Fibroblast of mammary gland (primary cell): ENCODE measurements around the gene OSTN.
A peak's percentile ranks its signal among the peaks of the same experiment; 100 is the strongest.
"Not testable (repeated sequence)": the region's sequence is repeated elsewhere in the genome, so short reads cannot be mapped to it uniquely, and the experiment has no call there.

Experiments
- DNase-seq: peaks from one replicate; pipeline ENCODE4 v3.0.0-alpha.2; 2010; ENCODE audit warnings: low read depth
- H3K4me3 ChIP-seq: 2 replicates; pipeline ENCODE4 v1.5.1; 2011; ENCODE audit warnings: low read depth, mild to moderate bottlenecking, low read length, moderate library complexity; ENCODE audit not compliant: control insufficient read depth
- TF ChIP-seq, protein P1 (sequence below): conservative IDR thresholded peaks from 2 replicates; pipeline ENCODE4 v1.5.1; 2011; ENCODE audit warnings: low read depth, low read length, inconsistent platforms; ENCODE audit not compliant: control insufficient read depth, insufficient read depth

The OSTN gene

DNA sequence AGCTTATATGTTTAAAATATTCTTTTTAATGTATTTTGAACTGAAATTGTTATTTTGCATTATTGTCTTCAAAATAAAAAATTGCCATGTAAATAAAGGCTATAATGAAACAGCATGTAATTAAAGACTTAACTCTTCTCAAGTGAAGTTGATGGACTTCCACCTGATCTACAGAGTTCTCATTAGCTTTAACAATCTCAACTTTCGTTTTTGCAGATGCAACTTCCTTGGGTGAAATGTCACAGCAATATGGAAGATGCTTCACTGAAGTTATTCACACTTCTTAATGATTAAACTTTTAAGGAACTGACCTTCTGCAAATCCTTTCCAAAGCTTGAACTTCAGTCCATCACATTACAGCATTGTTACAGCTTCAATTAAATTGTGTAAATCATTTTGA is 63.6 kb downstream of the OSTN start:
- H3K4me3 ChIP-seq: no peak overlapping the region
- no peak for DNase-seq
- TF ChIP-seq, protein P1, sequence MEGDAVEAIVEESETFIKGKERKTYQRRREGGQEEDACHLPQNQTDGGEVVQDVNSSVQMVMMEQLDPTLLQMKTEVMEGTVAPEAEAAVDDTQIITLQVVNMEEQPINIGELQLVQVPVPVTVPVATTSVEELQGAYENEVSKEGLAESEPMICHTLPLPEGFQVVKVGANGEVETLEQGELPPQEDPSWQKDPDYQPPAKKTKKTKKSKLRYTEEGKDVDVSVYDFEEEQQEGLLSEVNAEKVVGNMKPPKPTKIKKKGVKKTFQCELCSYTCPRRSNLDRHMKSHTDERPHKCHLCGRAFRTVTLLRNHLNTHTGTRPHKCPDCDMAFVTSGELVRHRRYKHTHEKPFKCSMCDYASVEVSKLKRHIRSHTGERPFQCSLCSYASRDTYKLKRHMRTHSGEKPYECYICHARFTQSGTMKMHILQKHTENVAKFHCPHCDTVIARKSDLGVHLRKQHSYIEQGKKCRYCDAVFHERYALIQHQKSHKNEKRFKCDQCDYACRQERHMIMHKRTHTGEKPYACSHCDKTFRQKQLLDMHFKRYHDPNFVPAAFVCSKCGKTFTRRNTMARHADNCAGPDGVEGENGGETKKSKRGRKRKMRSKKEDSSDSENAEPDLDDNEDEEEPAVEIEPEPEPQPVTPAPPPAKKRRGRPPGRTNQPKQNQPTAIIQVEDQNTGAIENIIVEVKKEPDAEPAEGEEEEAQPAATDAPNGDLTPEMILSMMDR: no peak

DNA sequence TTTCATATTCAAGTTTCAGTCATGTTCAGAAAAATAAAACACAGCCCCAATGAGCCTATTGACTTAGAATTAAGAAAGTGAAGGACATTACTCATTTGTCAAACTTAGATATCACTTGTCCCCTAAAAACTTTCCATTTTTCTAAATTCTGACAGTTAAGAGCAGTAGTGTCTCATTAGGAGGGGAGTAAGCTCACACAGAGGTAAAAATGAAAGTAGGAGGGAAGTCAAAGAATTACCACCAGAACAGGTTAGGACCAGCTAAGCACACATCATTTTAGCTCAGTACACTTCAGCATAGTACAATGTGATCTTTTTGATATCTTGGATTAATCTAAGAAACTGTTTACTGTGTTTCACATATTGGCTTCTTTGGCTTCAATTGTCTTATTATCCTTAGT is 64.3 kb downstream of the OSTN start:
- no peak overlapping the region for H3K4me3 ChIP-seq
- DNase-seq: no peak
- TF ChIP-seq, protein P1: no peak

DNA sequence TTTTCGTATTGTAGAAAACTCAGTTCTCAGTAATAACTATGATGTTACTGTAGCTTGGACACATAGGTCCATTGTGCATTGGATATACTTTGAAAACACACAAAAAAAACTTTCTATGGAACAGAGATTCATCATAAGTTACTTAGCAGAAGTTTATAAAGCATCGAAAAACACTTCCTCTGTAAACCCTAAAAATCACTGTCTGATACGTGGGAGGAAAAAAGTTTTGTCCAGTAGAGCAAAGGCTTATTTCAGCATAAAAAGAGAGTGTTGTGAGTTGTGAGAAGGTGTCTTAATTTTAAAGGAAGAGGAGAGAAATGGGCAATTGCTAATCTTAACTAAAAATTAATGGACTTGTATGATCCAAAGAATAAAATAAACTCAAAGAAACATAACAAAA is 64.8 kb downstream of the OSTN start:
- TF ChIP-seq, protein P1: no peak
- H3K4me3 ChIP-seq: no peak overlapping the region
- DNase-seq: no peak

DNA sequence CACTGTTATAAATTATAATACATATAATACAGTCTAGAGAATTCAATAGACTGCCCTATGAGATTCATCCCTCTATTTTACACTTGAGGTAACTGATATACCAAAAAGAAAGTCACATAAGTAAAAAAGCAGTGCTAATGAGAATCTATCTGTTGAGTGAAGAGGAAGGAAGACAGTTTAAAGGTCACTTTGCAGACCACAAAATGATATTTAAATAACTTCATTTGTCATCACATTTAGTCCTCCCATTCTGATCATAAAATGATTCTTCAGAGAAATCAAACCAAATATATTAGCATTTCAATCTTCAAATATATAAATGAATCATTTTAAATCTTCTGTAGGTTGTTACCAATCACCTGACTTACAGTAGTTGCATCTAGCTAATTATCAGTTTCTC is 69.7 kb downstream of the OSTN start:
- DNase-seq: no peak
- H3K4me3 ChIP-seq: no peak overlapping the region
- TF ChIP-seq, protein P1: no peak

DNA sequence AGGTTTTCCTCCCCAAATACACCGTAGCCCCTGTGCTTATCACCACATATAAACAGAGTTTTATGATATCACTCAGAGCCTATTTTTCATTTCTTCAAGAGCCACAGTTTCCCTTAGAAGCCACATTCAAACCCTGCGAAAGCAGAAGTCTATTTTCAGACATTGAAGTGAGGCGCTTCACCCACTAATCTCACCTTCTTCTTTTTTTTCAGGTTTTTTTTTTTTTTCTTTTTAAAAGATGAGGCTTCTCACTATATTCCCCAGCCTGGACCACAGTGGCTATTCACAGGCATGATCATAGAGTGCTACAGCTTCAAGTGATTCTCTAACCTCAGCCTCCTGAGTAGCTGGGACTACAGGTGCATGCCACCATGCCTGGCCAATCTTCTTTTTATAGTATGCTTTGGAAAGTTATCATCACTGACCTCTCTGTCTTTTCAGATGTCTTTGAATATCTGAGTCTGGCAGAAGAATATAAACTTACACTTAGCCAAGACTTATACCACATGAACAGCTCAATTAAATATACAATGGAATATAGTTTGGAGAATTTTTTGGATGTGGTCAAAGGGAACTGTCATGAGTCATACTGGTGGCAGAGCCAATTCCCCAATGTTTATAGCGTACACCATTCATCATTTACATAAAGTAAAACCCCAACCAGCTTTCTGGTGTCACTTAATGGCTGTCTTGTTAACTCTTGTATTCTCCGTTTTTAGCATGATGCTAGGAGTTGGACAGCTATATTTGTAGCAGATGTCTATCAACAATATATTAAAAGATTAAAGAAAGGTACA is 70.4 kb downstream of the OSTN start:
- peak; percentile 33 for DNase-seq
- TF ChIP-seq, protein P1: no peak
- no peak overlapping the region for H3K4me3 ChIP-seq

DNA sequence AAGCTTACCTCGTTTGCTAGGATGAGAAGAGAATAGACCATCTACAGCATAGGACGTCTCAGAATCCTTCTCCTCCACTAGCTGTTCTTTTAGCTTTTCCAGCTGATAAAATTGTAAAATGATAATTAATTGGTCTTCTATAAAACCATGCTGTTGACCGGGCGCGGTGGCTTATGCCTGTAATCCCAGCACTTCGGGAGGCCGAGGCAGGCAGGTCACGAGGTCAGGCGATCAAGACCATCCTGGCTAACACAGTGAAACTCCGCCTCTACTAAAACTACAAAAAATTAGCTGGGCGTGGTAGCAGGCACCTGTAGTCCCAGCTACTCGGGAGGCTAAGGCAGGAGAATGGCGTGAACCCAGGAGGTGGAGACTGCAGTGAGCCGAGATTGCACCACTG is 76.2 kb downstream of the OSTN start:
- not testable (repeated sequence) for H3K4me3 ChIP-seq, DNase-seq

DNA sequence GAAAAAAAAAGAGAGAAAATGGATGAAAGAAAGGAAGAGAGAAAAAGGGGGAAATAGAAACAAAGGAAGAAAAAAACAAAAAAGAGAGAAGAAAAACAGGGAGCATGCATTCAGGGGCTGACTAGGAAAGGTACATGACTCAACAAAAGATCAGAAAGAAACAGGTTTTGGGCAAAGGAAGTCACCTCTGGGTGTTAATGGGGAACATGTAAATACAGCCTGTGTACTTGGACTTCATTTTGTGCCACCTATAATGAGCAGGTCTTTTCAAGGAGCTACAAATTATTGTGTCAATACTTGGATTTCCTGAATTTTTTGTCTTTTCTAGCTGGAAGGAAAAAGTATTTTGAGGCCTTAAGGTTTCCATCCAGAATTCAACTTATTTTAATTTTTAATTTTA is 76.7 kb downstream of the OSTN start:
- TF ChIP-seq, protein P1: no peak
- DNase-seq: no peak
- no peak overlapping the region for H3K4me3 ChIP-seq
